SK-N-MC (cell line): ENCODE measurements around the gene LARP1B.
"Not testable (repeated sequence)": the region's sequence is repeated elsewhere in the genome, so short reads cannot be mapped to it uniquely, and the experiment has no call there.

Experiments used
- DNase-seq: peaks from one replicate; pipeline ENCODE4 v3.0.0-alpha.2; 2011; ENCODE audit warnings: low read depth, low spot score
- H3K27ac ChIP-seq: fragments of 200-600 bp; sonication (generic); 2 replicates; pipeline ENCODE4 v1.5.1; 2016; ENCODE audit warnings: mixed run types
- H3K36me3 ChIP-seq: fragments of 200-600 bp; sonication (generic); 2 replicates; pipeline ENCODE4 v1.6.1; 2017; ENCODE audit warnings: antibody characterized with exemption, low read length, mixed read lengths; ENCODE audit not compliant: insufficient read depth
- H3K4me3 ChIP-seq: fragments of 200-600 bp; sonication (generic); 2 replicates; pipeline ENCODE4 v1.5.1; 2016
- H3K9ac ChIP-seq: fragments of 200-600 bp; sonication (generic); 2 replicates; pipeline ENCODE4 v1.8.0; 2017; ENCODE audit warnings: mixed run types, mixed read lengths; ENCODE audit not compliant: insufficient read length
- H3K9me3 ChIP-seq: fragments of 200-600 bp; sonication (generic); 2 replicates; pipeline ENCODE4 v1.6.1; 2017; ENCODE audit warnings: low read depth, mild to moderate bottlenecking, antibody characterized with exemption, low read length, moderate library complexity, mixed read lengths
- EZH2 ChIP-seq: fragments of 200-600 bp; sonication (generic); IDR thresholded peaks from one replicate; pipeline ENCODE4 v1.6.1; 2017; ENCODE audit warnings: antibody characterized with exemption
- FOXP2 ChIP-seq: optimal IDR thresholded peaks from 2 replicates; pipeline ENCODE3; 2011; ENCODE audit warnings: mild to moderate bottlenecking, moderate library complexity; ENCODE audit not compliant: insufficient read depth; ENCODE audit errors: extremely low read length, control extremely low read depth
- POLR2AphosphoS5 ChIP-seq: IDR thresholded peaks from 2 replicates; pipeline ENCODE4 v1.6.1; 2012; ENCODE audit warnings: mild to moderate bottlenecking, low read depth, low read length, borderline replicate concordance

The LARP1B gene

DNA sequence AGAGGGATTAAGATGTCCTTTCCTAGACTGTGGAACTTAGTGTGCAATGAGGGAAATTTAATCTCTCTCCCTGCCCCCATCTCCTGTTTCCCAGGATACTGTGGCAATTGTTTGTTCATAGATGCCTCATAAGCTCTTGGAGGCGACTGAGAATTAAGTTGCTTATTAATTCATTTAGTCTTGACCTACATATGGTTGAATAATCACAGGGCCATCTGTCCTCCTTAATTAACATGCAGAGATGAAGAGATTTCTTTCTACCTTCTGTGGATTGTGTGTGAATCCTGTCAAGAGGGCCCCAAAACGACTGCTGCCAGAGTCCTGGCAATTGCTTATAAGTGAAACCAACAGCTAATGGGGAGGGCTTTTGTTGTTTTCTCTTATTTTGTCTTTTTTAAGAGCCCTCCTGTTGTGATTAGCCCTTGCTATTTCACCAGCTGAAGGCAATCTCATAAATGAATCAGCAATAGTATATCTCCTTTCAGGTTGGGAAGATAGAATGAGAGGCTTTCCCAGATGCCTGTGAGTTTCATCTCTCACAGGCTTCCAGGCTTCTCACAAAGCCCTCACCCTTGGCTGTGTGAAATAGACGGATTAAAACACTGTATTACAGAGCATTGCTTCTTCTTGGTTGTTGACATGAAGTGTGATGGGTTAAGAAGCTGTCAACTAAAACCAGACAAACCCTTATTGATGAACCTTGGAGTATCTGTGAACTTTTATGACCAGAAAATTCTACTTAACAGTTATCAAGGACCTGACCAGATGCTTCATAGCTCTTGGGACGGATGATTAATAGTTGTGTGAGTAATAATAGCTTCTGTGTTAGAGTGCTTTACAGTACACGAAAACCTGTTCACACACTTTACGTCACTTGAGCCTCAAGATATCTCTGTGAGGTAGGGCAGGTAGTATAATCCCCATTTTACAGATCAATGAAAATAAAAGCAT, 168.0 kb downstream of the LARP1B start:
- Histone ChIP-seq H3K4me3 (no peak overlapping the region), H3K9ac (no peak overlapping the region), H3K27ac (no peak overlapping the region), H3K36me3 (no peaks in the 10 kb centered on the region), H3K9me3 (0 out of 2 replicates have a peak, but pooled peaks cover 3% of the 10 kb centered on the region)
- no peak for DNase-seq
- no peak for TF ChIP-seq FOXP2
- no peak for TF ChIP-seq POLR2AphosphoS5
- TF ChIP-seq EZH2: no peak

DNA sequence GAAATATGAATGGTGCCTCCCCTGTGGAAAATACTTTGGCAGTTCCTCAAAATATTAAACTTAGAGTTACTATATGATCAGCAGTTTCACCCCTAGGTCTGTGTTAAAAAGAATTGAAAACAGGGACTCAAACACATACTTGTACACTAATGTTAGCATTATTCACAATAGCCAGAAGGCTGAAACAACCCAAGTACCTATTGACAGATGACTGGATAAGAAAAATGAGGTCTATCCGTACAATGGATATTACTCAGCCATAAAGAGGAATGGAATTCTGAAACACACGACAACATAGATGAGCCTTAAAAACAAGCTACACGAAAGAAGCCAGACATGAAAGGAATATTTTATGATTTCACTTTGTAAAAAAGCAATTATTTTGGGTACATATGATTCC, 171.6 kb downstream of the LARP1B start:
- no peak overlapping the region for H3K27ac ChIP-seq

DNA sequence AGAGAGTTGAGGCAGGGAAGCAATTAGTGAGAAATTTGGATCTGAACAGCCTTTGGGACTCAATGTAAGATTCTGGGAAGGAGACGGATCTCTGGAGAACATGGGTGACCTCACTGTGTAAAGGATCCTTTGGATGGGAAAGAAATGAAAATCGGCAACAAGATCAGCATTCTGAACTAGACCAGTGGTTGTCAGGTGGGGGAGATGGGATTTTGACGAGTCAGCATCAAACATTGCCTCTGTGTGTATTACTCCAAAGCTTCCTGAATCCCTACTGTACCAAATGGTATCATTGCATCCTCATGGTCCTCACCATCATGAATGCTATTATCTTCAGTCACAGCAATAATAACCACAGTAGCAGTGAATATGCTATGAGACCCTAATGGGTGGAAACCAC, 173.7 kb downstream of the LARP1B start:
- Histone ChIP-seq H3K4me3 (no peak overlapping the region), H3K27ac (no peak overlapping the region), H3K9me3 (0 out of 2 replicates have a peak, but pooled peaks cover under 1% of the 10 kb centered on the region), H3K9ac (no peak overlapping the region), H3K36me3 (no peaks in the 10 kb centered on the region)
- TF ChIP-seq EZH2 (no peak), POLR2AphosphoS5 (no peak), FOXP2 (no peak)
- no peak for DNase-seq

More for the DNA sequence above, 171.6 kb downstream of the LARP1B start:
- Histone ChIP-seq H3K9ac (no peak overlapping the region), H3K4me3 (no peak overlapping the region), H3K9me3 (0 out of 2 replicates have a peak, but pooled peaks cover 3% of the 10 kb centered on the region), H3K36me3 (no peaks in the 10 kb centered on the region)
- no peak for DNase-seq
- TF ChIP-seq EZH2 (no peak), POLR2AphosphoS5 (no peak), FOXP2 (no peak)

DNA sequence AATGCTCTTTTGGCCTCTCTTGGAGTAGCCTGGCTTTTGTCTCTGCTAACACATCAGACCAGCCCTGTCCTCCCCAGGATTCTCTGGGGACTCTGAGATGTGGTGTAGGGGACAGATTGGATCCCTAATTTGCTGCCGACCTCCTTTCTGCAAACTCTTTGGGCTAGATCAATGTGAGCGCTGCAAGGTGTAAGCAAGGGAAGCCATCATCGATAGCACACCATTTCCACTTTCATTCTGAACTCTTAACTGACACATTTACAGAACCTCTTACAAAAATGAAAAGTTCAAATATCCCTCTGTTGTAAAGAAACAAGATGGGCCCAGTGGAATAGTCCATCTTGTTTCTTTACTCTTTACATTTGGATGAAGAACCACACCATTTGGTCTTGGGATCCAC, 179.9 kb downstream of the LARP1B start:
- DNase-seq: no peak
- H3K9ac ChIP-seq: no peak overlapping the region
- TF ChIP-seq EZH2: no peak
- no peak for TF ChIP-seq POLR2AphosphoS5
- no peak for TF ChIP-seq FOXP2
- no peaks in the 10 kb centered on the region for H3K36me3 ChIP-seq
- no peaks in the 10 kb centered on the region for H3K9me3 ChIP-seq
- no peak overlapping the region for H3K27ac ChIP-seq
- H3K4me3 ChIP-seq: no peak overlapping the region

- Histone ChIP-seq H3K4me3 (no peak overlapping the region), H3K9ac (no peak overlapping the region), H3K36me3 (no peaks in the 10 kb centered on the region), H3K9me3 (no peaks in the 10 kb centered on the region), H3K27ac (no peak overlapping the region; the same call in 1 of the 2 replicates)
- no peak for DNase-seq
- TF ChIP-seq POLR2AphosphoS5 (no peak), FOXP2 (no peak), EZH2 (no peak)
Observed at GRCh38 chr4:128241425-128241913, 180.4 kb downstream of the LARP1B start.

DNA sequence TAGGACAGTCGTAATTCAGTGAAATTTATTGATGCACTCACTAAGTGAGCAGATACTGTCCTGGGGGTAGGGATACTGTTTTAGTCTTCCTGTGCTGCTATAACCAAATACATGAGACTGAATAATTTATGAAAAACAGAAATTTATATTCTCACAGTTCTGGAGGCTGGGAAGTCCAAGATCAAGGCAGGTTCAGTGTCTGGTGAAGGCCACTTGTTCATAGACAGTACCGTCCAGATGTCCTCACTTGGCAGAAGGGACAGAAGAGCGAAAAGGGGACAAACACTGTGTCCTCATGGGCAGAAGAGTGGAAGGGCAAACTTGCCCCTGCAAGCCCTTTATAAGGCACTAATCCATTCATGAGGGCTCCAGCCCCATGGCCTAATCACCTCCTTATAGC, 180.9 kb downstream of the LARP1B start:
- H3K36me3 ChIP-seq: no peaks in the 10 kb centered on the region
- no peak overlapping the region; the same call in 1 of the 2 replicates for H3K27ac ChIP-seq
- H3K9ac ChIP-seq: no peak overlapping the region
- no peaks in the 10 kb centered on the region for H3K9me3 ChIP-seq
- H3K4me3 ChIP-seq: no peak overlapping the region
- no peak for DNase-seq
- no peak for TF ChIP-seq FOXP2
- no peak for TF ChIP-seq EZH2

- H3K9me3 ChIP-seq: no peaks in the 10 kb centered on the region
Observed at GRCh38 chr4:128242601-128243000, 181.5 kb downstream of the LARP1B start.

DNA sequence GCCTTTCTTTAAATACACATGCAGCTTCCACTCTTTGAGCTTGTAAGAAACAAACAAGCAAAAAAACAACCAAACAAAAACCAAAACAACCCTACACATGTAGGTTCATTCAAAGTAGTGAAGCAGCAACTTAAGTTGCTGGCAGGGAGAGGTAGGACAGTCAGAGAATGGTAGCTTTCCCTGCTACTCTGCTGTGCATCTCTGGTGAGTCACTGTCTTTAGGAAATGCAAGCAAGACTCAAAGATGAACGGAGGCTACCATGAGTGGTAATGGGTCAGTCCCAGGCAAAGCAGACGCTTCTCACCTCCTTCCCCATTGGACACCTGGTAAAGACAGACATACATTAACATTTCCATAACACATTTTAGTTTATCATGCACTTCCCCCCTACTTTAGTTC, 183.3 kb downstream of the LARP1B start:
- Histone ChIP-seq H3K9me3 (no peaks in the 10 kb centered on the region), H3K9ac (no peak overlapping the region), H3K4me3 (no peak overlapping the region), H3K36me3 (no peaks in the 10 kb centered on the region), H3K27ac (no peak overlapping the region)
- TF ChIP-seq POLR2AphosphoS5: no peak
- TF ChIP-seq FOXP2: no peak
- TF ChIP-seq EZH2: no peak
- no peak for DNase-seq

More at GRCh38 chr4:128242601-128243000, 181.5 kb downstream of the LARP1B start:
- Histone ChIP-seq H3K4me3 (no peak overlapping the region), H3K27ac (no peak overlapping the region), H3K36me3 (no peaks in the 10 kb centered on the region), H3K9ac (no peak overlapping the region)
- TF ChIP-seq POLR2AphosphoS5 (no peak), FOXP2 (no peak), EZH2 (no peak)
- no peak for DNase-seq

GRCh38 chr4:128245391-128245790, 184.3 kb downstream of the LARP1B start:
- not testable (repeated sequence) for H3K36me3 ChIP-seq, DNase-seq, H3K9ac ChIP-seq, H3K27ac ChIP-seq, H3K9me3 ChIP-seq, H3K4me3 ChIP-seq
